GM23338 (cell line): ENCODE data around the gene XYLB. TPM values are rescaled to one million over a fixed set of nuclear protein-coding genes. Genes with fewer than 3 reads are reported as not detected.

Experiments
- ATAC-seq: fragments of 200-7000 bp; cut with Tn5 transposase; 3 replicates; pipeline ENCODE4 v1.9.1; 2020
- DNase-seq: peaks from one replicate; pipeline ENCODE4 v3.0.0-alpha.2; 2015; ENCODE audit warnings: low spot score
- H2AFZ ChIP-seq: fragments of 200-600 bp; sonication (generic); 2 replicates; pipeline ENCODE4 v1.8.0; 2016; ENCODE audit warnings: antibody characterized with exemption, mild to moderate bottlenecking, moderate library complexity
- H3F3A ChIP-seq: fragments of 200-600 bp; sonication (generic); replicated peaks from 2 replicates; pipeline ENCODE4 v1.8.0; 2017; ENCODE audit warnings: antibody characterized with exemption, mixed run types, low read depth
- H3K27ac ChIP-seq: fragments of 200-600 bp; sonication (generic); 2 replicates; pipeline ENCODE4 v1.6.1; 2016; ENCODE audit warnings: low read depth
- H3K27me3 ChIP-seq: fragments of 200-600 bp; sonication (generic); 2 replicates; pipeline ENCODE4 v1.8.0; 2016; ENCODE audit warnings: mild to moderate bottlenecking, mixed run types, moderate library complexity; ENCODE audit not compliant: insufficient read depth
- H3K36me3 ChIP-seq: fragments of 200-600 bp; sonication (generic); 2 replicates; pipeline ENCODE4 v1.8.0; 2016; ENCODE audit warnings: mild to moderate bottlenecking; ENCODE audit not compliant: insufficient read depth
- H3K4me1 ChIP-seq: fragments of 200-600 bp; sonication (generic); 2 replicates; pipeline ENCODE4 v1.8.0; 2016; ENCODE audit warnings: mild to moderate bottlenecking, moderate library complexity; ENCODE audit not compliant: insufficient read depth
- H3K4me2 ChIP-seq: fragments of 200-600 bp; sonication (generic); 2 replicates; pipeline ENCODE4 v1.7.1; 2017; ENCODE audit warnings: mixed run types
- H3K4me3 ChIP-seq: fragments of 200-600 bp; sonication (generic); 2 replicates; pipeline ENCODE4 v1.6.1; 2016; ENCODE audit warnings: mixed run types
- H3K79me2 ChIP-seq: fragments of 200-600 bp; sonication (generic); replicated peaks from 2 replicates; pipeline ENCODE4 v1.8.0; 2017; ENCODE audit warnings: mild to moderate bottlenecking; ENCODE audit not compliant: insufficient read depth
- H3K9me2 ChIP-seq: fragments of 200-600 bp; sonication (generic); 2 replicates; pipeline ENCODE4 v1.8.0; 2017; ENCODE audit not compliant: insufficient read depth
- H4K20me1 ChIP-seq: fragments of 200-600 bp; sonication (generic); replicated peaks from 2 replicates; pipeline ENCODE4 v1.8.0; 2017; ENCODE audit warnings: mild to moderate bottlenecking; ENCODE audit not compliant: insufficient read depth
- H3K27ac Mint-ChIP-seq: 2 replicates; pipeline ENCODE4 v1.8.0; 2020; ENCODE audit warnings: inconsistent platforms, mild to moderate bottlenecking, moderate library complexity, mixed read lengths
- H3K27me3 Mint-ChIP-seq: 3 replicates; pipeline ENCODE4 v1.8.0; 2022; ENCODE audit warnings: low read depth, mild to moderate bottlenecking, moderate library complexity, mixed read lengths, inconsistent platforms; ENCODE audit not compliant: insufficient read depth, poor library complexity
- H3K36me3 Mint-ChIP-seq: 3 replicates; pipeline ENCODE4 v1.8.0; 2021; ENCODE audit warnings: low read depth, mild to moderate bottlenecking, inconsistent platforms, moderate library complexity, mixed read lengths
- H3K4me1 Mint-ChIP-seq: 3 replicates; pipeline ENCODE4 v1.8.0; 2020; ENCODE audit warnings: mild to moderate bottlenecking, inconsistent platforms, mixed read lengths
- H3K4me3 Mint-ChIP-seq: 3 replicates; pipeline ENCODE4 v1.8.0; 2021; ENCODE audit warnings: moderate library complexity, mild to moderate bottlenecking, inconsistent platforms, mixed read lengths
- H3K9me3 Mint-ChIP-seq: 3 replicates; pipeline ENCODE4 v1.8.0; 2020; ENCODE audit warnings: moderate library complexity, mild to moderate bottlenecking, inconsistent platforms, mixed read lengths
- CREB1 ChIP-seq: fragments of 250-450 bp; sonication (Bioruptor Pico); IDR thresholded peaks from 2 replicates; pipeline ENCODE4 v1.5.0; 2020; ENCODE audit warnings: low read depth, mild to moderate bottlenecking, moderate library complexity
- EZH2phosphoT487 ChIP-seq: fragments of 200-600 bp; sonication (generic); IDR thresholded peaks from one replicate; pipeline ENCODE4 v1.8.1; 2018; ENCODE audit warnings: antibody characterized with exemption; ENCODE audit not compliant: unreplicated experiment
- JUNB ChIP-seq: IDR thresholded peaks from one replicate; pipeline ENCODE4 v1.6.1; 2016; ENCODE audit warnings: antibody characterized with exemption; ENCODE audit not compliant: unreplicated experiment
- POLR2AphosphoS5 ChIP-seq: IDR thresholded peaks from 2 replicates; pipeline ENCODE4 v1.6.1; 2016; ENCODE audit warnings: antibody characterized with exemption, low read depth
- ZNF331 ChIP-seq: fragments of 250-450 bp; sonication (Bioruptor Pico); IDR thresholded peaks from 2 replicates; pipeline ENCODE4 v1.5.0; 2020; ENCODE audit warnings: low read depth, mild to moderate bottlenecking, moderate library complexity
- polyA plus RNA-seq: library from polyadenylated mRNA; unstranded; fragments of >200 nt; fragmentation: Nextera tagmentation; extraction: Ambion mirVana; gene quantifications from 2 replicates; pipeline ENCODE4 v1.2.1, GENCODE V29; 2016
- total RNA-seq: library from RNA; depleted of rRNA; stranded (reverse); fragments of >200 nt; shearing (Covaris generic); gene quantifications from 2 replicates; pipeline ENCODE4 v1.2.3, GENCODE V29; 2014
- TF ChIP-seq, protein P1 (sequence below): IDR thresholded peaks from one replicate; pipeline ENCODE4 v1.6.1; 2018; ENCODE audit warnings: antibody characterized with exemption; ENCODE audit not compliant: unreplicated experiment
- TF ChIP-seq, protein P2 (sequence below), 2 experiments: fragments of 200-600 bp in 1 of 2; sonication (generic) in 1 of 2; conservative IDR thresholded peaks; 2 replicates each; pipeline versions ENCODE4 v1.5.1 to v1.6.1; 2016 to 2017; ENCODE audit warnings: antibody characterized with exemption in 2 of 2, low read depth in 2 of 2, mild to moderate bottlenecking in 2 of 2, moderate library complexity in 1 of 2
- TF ChIP-seq, protein P3 (sequence below): fragments of 250-450 bp; sonication (Bioruptor Pico); IDR thresholded peaks from 2 replicates; pipeline ENCODE4 v1.5.0; 2020; ENCODE audit warnings: mild to moderate bottlenecking, moderate library complexity

The XYLB gene
- total and polyA plus RNA-seq, 2 experiments from 2014 or later: 1.6 to 3.3 TPM

DNA sequence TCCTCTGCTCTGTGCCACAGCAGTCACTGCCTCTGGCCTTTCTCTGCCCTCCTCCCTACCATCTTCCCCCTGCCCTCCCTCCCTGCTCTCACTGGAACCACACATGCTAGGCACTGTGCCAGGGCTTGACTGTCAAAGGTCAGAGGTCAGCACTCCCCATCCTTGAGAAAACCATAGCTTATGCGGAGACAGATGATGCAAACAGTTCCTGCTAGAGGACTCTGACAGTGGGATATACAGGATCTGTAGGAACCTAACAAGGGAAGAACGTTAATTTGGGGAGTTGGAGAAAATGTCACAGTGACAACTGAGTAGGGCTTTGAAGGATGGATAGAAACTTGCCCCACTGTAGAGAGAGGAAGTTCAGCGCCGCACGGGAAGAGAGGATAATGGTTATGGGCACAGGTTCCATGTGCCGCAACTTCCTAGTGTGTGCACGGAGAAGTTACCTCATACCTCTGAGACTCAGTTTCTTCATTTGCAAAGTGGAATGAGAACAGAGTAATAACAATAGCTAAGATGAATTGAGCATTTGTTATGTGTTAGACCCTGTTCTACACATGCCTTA lies 29.3 kb upstream of the XYLB start:
- no peak overlapping the region for H2AFZ ChIP-seq
- no peak overlapping the region for H3K4me2 ChIP-seq
- ATAC-seq (no peak), DNase-seq (no peak)
- H3K4me3 Mint-ChIP-seq: no peak overlapping the region
- no peak overlapping the region for H3K27ac Mint-ChIP-seq
- no peaks in the 10 kb centered on the region; the same call in 2 of the 3 replicates for H3K36me3 Mint-ChIP-seq
- H3K79me2 ChIP-seq: no peaks in the 10 kb centered on the region
- no peaks in the 10 kb centered on the region for H3K27me3 ChIP-seq
- peaks cover 14% of the 10 kb centered on the region for H3K27me3 Mint-ChIP-seq
- H3F3A ChIP-seq: no peaks in the 10 kb centered on the region
- H3K27ac ChIP-seq: no peak overlapping the region
- no peaks in the 10 kb centered on the region for H3K36me3 ChIP-seq
- H4K20me1 ChIP-seq: no peaks in the 10 kb centered on the region
- TF ChIP-seq ZNF331 (no peak), JUNB (no peak), EZH2phosphoT487 (no peak)
- TF ChIP-seq, protein P1, sequence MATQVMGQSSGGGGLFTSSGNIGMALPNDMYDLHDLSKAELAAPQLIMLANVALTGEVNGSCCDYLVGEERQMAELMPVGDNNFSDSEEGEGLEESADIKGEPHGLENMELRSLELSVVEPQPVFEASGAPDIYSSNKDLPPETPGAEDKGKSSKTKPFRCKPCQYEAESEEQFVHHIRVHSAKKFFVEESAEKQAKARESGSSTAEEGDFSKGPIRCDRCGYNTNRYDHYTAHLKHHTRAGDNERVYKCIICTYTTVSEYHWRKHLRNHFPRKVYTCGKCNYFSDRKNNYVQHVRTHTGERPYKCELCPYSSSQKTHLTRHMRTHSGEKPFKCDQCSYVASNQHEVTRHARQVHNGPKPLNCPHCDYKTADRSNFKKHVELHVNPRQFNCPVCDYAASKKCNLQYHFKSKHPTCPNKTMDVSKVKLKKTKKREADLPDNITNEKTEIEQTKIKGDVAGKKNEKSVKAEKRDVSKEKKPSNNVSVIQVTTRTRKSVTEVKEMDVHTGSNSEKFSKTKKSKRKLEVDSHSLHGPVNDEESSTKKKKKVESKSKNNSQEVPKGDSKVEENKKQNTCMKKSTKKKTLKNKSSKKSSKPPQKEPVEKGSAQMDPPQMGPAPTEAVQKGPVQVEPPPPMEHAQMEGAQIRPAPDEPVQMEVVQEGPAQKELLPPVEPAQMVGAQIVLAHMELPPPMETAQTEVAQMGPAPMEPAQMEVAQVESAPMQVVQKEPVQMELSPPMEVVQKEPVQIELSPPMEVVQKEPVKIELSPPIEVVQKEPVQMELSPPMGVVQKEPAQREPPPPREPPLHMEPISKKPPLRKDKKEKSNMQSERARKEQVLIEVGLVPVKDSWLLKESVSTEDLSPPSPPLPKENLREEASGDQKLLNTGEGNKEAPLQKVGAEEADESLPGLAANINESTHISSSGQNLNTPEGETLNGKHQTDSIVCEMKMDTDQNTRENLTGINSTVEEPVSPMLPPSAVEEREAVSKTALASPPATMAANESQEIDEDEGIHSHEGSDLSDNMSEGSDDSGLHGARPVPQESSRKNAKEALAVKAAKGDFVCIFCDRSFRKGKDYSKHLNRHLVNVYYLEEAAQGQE: no peak
- TF ChIP-seq, protein P2, sequence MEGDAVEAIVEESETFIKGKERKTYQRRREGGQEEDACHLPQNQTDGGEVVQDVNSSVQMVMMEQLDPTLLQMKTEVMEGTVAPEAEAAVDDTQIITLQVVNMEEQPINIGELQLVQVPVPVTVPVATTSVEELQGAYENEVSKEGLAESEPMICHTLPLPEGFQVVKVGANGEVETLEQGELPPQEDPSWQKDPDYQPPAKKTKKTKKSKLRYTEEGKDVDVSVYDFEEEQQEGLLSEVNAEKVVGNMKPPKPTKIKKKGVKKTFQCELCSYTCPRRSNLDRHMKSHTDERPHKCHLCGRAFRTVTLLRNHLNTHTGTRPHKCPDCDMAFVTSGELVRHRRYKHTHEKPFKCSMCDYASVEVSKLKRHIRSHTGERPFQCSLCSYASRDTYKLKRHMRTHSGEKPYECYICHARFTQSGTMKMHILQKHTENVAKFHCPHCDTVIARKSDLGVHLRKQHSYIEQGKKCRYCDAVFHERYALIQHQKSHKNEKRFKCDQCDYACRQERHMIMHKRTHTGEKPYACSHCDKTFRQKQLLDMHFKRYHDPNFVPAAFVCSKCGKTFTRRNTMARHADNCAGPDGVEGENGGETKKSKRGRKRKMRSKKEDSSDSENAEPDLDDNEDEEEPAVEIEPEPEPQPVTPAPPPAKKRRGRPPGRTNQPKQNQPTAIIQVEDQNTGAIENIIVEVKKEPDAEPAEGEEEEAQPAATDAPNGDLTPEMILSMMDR (conservative IDR thresholded peaks at IDR 0.05; ENCODE audit: low read depth in 2 of 2): no peak
- no peaks in the 10 kb centered on the region; the same call in 2 of the 3 replicates for H3K9me3 Mint-ChIP-seq
- no peaks in the 10 kb centered on the region for H3K4me1 ChIP-seq
- H3K4me3 ChIP-seq: no peak overlapping the region
- 0 out of 2 replicates have a peak, but pooled peaks cover 3% of the 10 kb centered on the region for H3K9me2 ChIP-seq
- peaks cover 9% of the 10 kb centered on the region; the same call in 2 of the 3 replicates for H3K4me1 Mint-ChIP-seq

DNA sequence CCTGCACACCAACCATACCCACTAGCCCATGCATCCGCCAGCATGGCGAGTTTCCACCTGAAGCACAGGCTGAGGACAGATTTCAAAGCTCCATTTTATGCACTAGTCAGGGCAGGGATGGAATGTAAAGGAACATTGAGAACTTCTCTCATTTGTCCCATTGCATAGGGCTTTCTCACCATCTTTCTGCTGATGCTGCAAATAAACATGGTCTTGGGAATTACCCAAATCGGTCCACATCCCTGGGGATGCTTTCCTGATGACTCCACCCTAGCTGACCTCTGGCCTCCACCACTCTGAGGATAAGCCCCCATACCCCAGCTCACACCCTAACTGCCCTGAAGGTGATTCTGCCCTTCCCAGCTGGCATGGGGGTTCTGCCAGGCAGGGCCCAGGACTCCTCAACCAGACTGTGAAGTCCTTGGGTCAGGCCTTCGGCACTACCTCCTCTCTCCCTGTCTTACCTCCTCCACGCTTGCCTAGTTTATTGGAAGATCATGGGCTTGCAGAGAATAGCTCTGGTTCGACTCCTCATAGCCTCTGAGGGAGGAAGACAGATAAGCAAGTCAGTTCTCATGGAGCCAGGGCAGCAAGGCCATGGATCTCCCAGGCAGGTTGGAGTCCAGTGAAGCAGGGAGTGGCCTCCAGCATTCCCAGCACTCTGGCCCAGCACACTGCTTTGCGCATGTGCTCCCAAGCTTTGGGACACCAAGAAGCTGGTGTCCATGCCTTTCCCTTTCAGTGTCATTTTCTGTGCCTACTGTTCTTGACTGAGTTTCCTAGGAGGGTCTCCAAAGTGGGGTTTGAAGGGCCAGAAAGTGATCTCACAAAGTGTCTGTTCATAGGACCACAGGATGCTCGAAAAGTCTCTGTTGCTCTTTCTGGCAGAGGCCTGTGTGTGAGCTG lies 27.6 kb upstream of the XYLB start:
- H3K9me2 ChIP-seq: 0 out of 2 replicates have a peak, but pooled peaks cover 3% of the 10 kb centered on the region
- no peak for ATAC-seq
- Mint-ChIP-seq H3K4me3 (no peak overlapping the region), H3K27ac (no peak overlapping the region), H3K27me3 (peaks cover 10% of the 10 kb centered on the region), H3K4me1 (peaks cover 9% of the 10 kb centered on the region; the same call in 2 of the 3 replicates), H3K36me3 (no peaks in the 10 kb centered on the region; the same call in 2 of the 3 replicates), H3K9me3 (no peaks in the 10 kb centered on the region; the same call in 2 of the 3 replicates)
- DNase-seq: no peak
- no peaks in the 10 kb centered on the region for H3K36me3 ChIP-seq
- no peaks in the 10 kb centered on the region for H3K27me3 ChIP-seq
- H3K27ac ChIP-seq: no peak overlapping the region
- H3K79me2 ChIP-seq: no peaks in the 10 kb centered on the region
- no peaks in the 10 kb centered on the region for H3F3A ChIP-seq
- H2AFZ ChIP-seq: no peak overlapping the region
- H3K4me3 ChIP-seq: no peak overlapping the region
- H3K4me1 ChIP-seq: no peaks in the 10 kb centered on the region
- no peak overlapping the region for H3K4me2 ChIP-seq
- no peaks in the 10 kb centered on the region for H4K20me1 ChIP-seq
- no peak for TF ChIP-seq CREB1 (CRISPR knock-in tag)
- TF ChIP-seq, protein P3, sequence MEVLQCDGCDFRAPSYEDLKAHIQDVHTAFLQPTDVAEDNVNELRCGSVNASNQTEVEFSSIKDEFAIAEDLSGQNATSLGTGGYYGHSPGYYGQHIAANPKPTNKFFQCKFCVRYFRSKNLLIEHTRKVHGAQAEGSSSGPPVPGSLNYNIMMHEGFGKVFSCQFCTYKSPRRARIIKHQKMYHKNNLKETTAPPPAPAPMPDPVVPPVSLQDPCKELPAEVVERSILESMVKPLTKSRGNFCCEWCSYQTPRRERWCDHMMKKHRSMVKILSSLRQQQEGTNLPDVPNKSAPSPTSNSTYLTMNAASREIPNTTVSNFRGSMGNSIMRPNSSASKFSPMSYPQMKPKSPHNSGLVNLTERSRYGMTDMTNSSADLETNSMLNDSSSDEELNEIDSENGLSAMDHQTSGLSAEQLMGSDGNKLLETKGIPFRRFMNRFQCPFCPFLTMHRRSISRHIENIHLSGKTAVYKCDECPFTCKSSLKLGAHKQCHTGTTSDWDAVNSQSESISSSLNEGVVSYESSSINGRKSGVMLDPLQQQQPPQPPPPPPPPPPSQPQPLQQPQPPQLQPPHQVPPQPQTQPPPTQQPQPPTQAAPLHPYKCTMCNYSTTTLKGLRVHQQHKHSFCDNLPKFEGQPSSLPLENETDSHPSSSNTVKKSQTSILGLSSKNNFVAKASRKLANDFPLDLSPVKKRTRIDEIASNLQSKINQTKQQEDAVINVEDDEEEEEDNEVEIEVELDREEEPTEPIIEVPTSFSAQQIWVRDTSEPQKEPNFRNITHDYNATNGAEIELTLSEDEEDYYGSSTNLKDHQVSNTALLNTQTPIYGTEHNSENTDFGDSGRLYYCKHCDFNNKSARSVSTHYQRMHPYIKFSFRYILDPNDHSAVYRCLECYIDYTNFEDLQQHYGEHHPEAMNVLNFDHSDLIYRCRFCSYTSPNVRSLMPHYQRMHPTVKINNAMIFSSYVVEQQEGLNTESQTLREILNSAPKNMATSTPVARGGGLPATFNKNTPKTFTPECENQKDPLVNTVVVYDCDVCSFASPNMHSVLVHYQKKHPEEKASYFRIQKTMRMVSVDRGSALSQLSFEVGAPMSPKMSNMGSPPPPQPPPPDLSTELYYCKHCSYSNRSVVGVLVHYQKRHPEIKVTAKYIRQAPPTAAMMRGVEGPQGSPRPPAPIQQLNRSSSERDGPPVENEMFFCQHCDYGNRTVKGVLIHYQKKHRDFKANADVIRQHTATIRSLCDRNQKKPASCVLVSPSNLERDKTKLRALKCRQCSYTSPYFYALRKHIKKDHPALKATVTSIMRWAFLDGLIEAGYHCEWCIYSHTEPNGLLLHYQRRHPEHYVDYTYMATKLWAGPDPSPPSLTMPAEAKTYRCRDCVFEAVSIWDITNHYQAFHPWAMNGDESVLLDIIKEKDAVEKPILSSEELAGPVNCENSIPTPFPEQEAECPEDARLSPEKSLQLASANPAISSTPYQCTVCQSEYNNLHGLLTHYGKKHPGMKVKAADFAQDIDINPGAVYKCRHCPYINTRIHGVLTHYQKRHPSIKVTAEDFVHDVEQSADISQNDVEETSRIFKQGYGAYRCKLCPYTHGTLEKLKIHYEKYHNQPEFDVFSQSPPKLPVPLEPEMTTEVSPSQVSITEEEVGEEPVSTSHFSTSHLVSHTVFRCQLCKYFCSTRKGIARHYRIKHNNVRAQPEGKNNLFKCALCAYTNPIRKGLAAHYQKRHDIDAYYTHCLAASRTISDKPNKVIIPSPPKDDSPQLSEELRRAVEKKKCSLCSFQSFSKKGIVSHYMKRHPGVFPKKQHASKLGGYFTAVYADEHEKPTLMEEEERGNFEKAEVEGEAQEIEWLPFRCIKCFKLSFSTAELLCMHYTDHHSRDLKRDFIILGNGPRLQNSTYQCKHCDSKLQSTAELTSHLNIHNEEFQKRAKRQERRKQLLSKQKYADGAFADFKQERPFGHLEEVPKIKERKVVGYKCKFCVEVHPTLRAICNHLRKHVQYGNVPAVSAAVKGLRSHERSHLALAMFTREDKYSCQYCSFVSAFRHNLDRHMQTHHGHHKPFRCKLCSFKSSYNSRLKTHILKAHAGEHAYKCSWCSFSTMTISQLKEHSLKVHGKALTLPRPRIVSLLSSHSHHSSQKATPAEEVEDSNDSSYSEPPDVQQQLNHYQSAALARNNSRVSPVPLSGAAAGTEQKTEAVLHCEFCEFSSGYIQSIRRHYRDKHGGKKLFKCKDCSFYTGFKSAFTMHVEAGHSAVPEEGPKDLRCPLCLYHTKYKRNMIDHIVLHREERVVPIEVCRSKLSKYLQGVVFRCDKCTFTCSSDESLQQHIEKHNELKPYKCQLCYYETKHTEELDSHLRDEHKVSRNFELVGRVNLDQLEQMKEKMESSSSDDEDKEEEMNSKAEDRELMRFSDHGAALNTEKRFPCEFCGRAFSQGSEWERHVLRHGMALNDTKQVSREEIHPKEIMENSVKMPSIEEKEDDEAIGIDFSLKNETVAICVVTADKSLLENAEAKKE (CRISPR knock-in tag): no peak
- TF ChIP-seq POLR2AphosphoS5: no peak
